ENCODE measurements around the gene TSNAXIP1. TPM values are rescaled to one million over a fixed set of nuclear protein-coding genes. Genes with fewer than 3 reads are reported as not detected.

The TSNAXIP1 gene
- total and polyA plus RNA-seq, 10 of the 15 experiments (the other 5 are each of a cell fraction or from before 2014, with no cell fraction given) = 0.09 to 0.63 (median 0.37) TPM; not detected in 1

GRCh38 chr16:67862623-67863583, 56.2 kb downstream of the TSNAXIP1 start:
- no peak overlapping the region for H3K27ac ChIP-seq (ENCODE audit: control insufficient read depth, insufficient read depth)
- no peak overlapping the region for H2AFZ ChIP-seq (ENCODE audit: control insufficient read depth, low read depth, low read length)
- intact Hi-C loops (cut with micrococcal nuclease; ENCODE audit: unreplicated experiment) (no loop called here), in situ Hi-C loops (cut with MboI) (no loop called here)
- H3K9me3 ChIP-seq (replicated peaks; ENCODE audit: control insufficient read depth, insufficient read depth, low read length) = no peaks in the 10 kb centered on the region
- ChIA-PET CTCF (interaction anchor here (0.7 to 6.5 kb wide), 5 partner anchors 20 to 66 kb away, joined by 3 to 53 read pairs (median 4); no protein-coding TSS in a partner anchor), SMC1A (ENCODE audit: uncharacterized antibody, unreplicated experiment) (interaction anchor here (0.7 to 1.4 kb wide), 4 partner anchors 15 to 46 kb away, joined by 3 to 5 read pairs (median 3); partner anchors contain the start of gene PSKH1), RAD21 (ENCODE audit: unreplicated experiment) (interaction anchor here (1.0 kb wide), 1 partner anchor 46 kb away, joined by 3 read pairs; no protein-coding TSS in a partner anchor), POLR2A (no interaction called here)
- H3K9ac ChIP-seq (ENCODE audit: control insufficient read depth, insufficient read depth, low read length) = no peak overlapping the region
- no peaks in the 10 kb centered on the region for H3K27me3 ChIP-seq (replicated peaks in 1 of 2; ENCODE audit: control insufficient read depth in 2 of 2, insufficient read depth in 2 of 2, low read length in 1 of 2)
- H3K4me1 ChIP-seq (ENCODE audit: control insufficient read depth, insufficient read depth, low read length) = no peaks in the 10 kb centered on the region
- no peak for FAIRE-seq
- H3K4me3 ChIP-seq = no peak overlapping the region
- BruUV-seq (replicated peaks) = no TSS peak
- 0 out of 2 replicates have a peak, but pooled peaks cover 9% of the 10 kb centered on the region for H4K20me1 ChIP-seq (ENCODE audit: control insufficient read depth, insufficient read depth)
- no peak overlapping the region for H3K4me2 ChIP-seq (ENCODE audit: control insufficient read depth, insufficient read depth)
- TF ChIP-seq NR2C2 (IDR thresholded peaks at IDR 0.05; ENCODE audit: borderline replicate concordance, control insufficient read depth, insufficient read length, low read depth) (no peak), BCL11A (IDR thresholded peaks at IDR 0.05; ENCODE audit: low read depth, low read length) (no peak), TARDBP (IDR thresholded peaks at IDR 0.05; ENCODE audit: borderline replicate concordance) (no peak), ZNF384 (IDR thresholded peaks at IDR 0.05; ENCODE audit: borderline replicate concordance, low read depth, low read length) (no peak), CBFB (IDR thresholded peaks at IDR 0.05; ENCODE audit: low read depth) (no peak), MYC (IDR thresholded peaks at IDR 0.05; ENCODE audit: insufficient read depth, insufficient read length, insufficient replicate concordance, low read length, severe bottlenecking) (no peak), RCOR1 (conservative IDR thresholded peaks at IDR 0.05; ENCODE audit: low read depth, low read length) (no peak), ETV6 (conservative IDR thresholded peaks at IDR 0.05 in 1 of 2, IDR thresholded peaks at IDR 0.05 in 1 of 2; ENCODE audit: borderline replicate concordance in 1 of 2, low read depth in 1 of 2) (no peak), TCF12 (IDR thresholded peaks at IDR 0.05; ENCODE audit: low read depth, low read length) (no peak), RAD21 (IDR thresholded peaks at IDR 0.05; ENCODE audit: insufficient read depth, low read depth, low read length) (no peak)
- TF ChIP-seq, protein P1, sequence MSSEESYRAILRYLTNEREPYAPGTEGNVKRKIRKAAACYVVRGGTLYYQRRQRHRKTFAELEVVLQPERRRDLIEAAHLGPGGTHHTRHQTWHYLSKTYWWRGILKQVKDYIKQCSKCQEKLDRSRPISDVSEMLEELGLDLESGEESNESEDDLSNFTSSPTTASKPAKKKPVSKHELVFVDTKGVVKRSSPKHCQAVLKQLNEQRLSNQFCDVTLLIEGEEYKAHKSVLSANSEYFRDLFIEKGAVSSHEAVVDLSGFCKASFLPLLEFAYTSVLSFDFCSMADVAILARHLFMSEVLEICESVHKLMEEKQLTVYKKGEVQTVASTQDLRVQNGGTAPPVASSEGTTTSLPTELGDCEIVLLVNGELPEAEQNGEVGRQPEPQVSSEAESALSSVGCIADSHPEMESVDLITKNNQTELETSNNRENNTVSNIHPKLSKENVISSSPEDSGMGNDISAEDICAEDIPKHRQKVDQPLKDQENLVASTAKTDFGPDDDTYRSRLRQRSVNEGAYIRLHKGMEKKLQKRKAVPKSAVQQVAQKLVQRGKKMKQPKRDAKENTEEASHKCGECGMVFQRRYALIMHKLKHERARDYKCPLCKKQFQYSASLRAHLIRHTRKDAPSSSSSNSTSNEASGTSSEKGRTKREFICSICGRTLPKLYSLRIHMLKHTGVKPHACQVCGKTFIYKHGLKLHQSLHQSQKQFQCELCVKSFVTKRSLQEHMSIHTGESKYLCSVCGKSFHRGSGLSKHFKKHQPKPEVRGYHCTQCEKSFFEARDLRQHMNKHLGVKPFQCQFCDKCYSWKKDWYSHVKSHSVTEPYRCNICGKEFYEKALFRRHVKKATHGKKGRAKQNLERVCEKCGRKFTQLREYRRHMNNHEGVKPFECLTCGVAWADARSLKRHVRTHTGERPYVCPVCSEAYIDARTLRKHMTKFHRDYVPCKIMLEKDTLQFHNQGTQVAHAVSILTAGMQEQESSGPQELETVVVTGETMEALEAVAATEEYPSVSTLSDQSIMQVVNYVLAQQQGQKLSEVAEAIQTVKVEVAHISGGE (CRISPR knock-in tag; IDR thresholded peaks at IDR 0.05) = no peak
- TF ChIP-seq, protein P2, sequence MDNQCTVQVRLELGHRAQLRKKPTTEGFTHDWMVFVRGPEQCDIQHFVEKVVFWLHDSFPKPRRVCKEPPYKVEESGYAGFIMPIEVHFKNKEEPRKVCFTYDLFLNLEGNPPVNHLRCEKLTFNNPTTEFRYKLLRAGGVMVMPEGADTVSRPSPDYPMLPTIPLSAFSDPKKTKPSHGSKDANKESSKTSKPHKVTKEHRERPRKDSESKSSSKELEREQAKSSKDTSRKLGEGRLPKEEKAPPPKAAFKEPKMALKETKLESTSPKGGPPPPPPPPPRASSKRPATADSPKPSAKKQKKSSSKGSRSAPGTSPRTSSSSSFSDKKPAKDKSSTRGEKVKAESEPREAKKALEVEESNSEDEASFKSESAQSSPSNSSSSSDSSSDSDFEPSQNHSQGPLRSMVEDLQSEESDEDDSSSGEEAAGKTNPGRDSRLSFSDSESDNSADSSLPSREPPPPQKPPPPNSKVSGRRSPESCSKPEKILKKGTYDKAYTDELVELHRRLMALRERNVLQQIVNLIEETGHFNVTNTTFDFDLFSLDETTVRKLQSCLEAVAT (IDR thresholded peaks at IDR 0.05) = no peak
- TF ChIP-seq, protein P3, sequence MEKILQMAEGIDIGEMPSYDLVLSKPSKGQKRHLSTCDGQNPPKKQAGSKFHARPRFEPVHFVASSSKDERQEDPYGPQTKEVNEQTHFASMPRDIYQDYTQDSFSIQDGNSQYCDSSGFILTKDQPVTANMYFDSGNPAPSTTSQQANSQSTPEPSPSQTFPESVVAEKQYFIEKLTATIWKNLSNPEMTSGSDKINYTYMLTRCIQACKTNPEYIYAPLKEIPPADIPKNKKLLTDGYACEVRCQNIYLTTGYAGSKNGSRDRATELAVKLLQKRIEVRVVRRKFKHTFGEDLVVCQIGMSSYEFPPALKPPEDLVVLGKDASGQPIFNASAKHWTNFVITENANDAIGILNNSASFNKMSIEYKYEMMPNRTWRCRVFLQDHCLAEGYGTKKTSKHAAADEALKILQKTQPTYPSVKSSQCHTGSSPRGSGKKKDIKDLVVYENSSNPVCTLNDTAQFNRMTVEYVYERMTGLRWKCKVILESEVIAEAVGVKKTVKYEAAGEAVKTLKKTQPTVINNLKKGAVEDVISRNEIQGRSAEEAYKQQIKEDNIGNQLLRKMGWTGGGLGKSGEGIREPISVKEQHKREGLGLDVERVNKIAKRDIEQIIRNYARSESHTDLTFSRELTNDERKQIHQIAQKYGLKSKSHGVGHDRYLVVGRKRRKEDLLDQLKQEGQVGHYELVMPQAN (conservative IDR thresholded peaks at IDR 0.05) = no peak
- WGBS (ENCODE audit: insufficient coverage, insufficient replicate concordance, low lambda C conversion rate, missing lambda C conversion rate) = 85% methylated on average over 11 of the region's 11 CpGs
- H3K36me3 ChIP-seq (ENCODE audit: control insufficient read depth in 2 of 2, insufficient read depth in 2 of 2, low read length in 1 of 2) = peaks cover 16 to 18% of the 10 kb centered on the region in 2 experiments
- no peak for DNase-seq (ENCODE audit: low read depth, low spot score)
- peaks cover 33% of the 10 kb centered on the region for H3K79me2 ChIP-seq (ENCODE audit: control insufficient read depth, insufficient read depth, low read length)
- no peak for ATAC-seq
